Activated gamma-delta T cell (primary cell): ENCODE data around the gene ADGRD2.

Experiments
- DNase-seq: peaks from one replicate; lab custom pipeline; 2025; lab: John Stamatoyannopoulos, UW

ADGRD2 gene

DNA sequence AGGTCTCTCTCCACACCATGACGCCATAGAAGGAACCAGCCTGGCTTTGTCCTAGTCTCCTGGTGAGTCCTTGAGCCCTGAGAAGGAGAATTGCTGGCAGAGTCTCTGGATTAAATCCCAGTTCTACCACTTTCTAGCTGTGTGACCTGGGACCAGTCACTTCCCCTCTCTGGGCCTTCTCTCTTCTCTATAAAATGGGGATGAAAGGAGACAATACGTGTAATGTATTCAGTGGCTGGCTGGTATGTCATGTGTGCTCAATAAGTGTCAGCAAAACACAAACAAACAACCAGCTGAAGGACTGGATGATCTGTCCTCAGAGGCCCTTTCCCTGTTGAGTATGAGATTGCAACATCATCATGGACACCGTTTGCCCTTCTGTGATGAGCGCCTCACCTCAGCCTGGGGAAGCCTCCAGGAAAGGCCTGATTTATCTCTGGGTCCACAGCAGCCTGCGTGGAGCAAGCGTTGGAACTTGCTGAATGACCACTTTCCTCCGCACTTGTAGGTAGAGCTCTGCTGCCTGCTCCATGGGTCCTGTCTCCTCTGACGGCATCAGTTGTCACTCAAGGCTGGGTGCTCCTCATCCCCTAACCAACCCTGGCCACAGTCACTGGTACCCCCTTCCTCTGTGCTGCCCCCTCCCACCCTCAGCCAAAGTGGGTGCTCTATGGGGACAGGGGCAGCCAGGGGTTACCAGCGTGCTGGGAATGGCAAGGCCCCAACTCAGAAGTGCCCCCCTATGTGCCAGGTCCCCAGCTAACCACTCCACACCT lies 60.6 kb downstream of the ADGRD2 start:
- DNase-seq = no peak

DNA sequence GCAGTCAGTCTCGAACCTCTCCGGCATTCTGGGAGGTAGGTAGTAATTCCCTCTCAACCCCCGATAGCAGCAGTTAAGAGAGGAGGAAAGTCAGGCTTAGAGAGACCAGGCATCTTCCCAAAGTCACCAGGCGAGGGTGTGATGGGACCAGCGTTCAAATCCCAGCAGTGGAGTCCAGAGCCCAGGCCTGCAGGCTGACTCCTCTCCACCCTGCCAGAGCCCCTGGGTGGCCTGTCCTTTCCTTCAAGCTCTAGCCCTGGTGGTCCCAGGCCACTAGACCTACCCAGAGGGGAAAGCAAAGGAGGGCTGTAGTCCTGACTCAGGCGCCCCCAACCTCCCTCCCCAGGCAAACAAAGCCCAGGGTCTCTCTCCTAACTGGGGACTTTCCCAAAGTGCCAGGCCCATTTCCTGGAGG lies 61.2 kb downstream of the ADGRD2 start:
- DNase-seq = no peak

DNA sequence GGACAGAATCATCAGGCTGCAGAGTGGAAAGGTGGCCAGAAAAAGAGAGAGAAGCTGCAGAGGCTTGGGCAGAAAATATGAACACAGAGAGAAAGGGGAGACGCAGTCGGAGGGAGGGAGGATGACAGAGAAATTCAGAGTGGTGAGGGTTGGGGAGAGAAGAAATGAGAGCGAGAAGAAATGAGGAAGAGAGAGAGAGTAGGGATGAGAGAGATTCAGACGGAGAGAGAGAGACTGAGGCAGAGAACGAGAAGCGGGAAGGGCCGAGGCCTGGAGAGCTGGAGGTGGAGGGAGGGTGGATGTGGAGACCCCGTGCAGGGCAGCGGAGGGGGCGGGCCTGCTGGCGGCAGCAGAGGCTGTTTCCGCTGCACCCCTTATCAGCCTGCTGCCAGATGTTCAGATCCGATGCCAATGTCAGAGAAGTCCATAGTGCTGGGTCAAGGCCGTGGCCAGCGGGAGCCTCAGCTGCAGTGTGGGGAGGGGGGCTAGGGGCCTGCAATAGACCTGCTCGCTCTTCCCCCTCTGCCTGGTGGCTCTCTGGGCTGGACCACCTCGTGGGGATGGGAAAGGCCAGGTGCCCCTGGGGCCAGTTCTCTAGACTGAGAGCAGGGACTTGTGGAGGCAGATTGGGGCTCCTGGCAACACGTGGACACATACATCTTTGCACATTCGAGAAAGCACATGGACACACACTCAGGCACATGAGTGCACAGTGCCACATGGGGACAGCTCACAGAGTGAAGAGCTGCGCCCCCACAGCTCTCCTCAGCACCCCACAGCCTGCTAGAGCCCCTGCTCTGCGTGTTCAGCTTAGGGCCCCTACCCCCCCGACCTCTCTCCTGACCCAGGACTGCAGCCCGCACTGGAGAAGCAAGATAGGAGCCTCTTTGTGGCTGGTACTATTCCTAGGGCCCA lies 61.9 kb downstream of the ADGRD2 start:
- no peak for DNase-seq

DNA sequence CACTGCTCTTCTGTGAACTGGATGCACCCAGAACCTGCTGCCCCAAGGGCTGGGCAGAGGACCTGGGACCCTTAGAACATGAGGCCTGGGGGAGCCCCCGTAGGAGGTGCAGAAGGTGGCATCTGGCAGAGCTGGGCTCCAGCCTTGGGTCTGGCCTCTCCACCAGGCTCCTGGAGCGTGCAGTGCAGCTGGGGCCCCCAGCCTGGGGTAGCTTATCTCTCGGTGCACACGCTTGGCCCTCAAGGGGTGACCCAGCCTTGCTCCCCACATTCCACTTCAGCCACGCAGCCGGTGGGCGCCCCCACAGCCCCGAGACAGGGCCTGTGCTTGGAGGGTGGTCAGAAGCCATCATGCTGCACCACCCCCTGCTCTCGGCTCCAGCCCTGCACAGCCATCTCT lies 62.6 kb downstream of the ADGRD2 start:
- no peak for DNase-seq

DNA sequence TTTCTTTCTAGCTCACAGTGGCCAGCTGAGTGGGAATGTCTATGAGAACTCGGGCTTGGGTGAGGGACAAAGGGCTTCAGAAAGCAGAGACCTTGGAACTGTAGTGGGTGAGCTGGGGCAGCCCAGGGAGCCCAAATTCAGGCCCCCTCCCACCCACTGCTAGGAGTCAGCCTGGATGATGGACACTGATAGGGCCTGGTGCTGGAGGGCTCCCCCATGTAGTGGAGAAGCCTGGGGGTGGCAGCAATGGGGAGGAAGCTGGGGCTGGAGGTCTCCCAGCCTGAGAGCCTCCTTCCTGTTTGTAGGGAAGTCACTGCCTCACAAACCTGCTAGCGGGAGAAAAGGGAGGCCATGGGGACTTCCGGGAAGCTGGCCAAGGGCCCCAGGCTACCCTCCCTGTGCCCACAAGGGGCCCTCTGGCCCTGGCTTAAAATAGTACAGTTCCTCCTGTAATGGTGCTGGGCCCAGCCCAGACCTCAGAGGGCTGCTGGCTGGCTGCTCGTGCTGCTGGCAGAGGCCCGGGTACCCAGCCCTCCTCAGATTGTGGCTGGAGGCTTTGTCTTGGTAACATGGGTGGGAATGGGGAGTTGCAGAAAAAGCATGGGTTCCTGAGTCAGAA lies 63.2 kb downstream of the ADGRD2 start:
- DNase-seq = no peak

DNA sequence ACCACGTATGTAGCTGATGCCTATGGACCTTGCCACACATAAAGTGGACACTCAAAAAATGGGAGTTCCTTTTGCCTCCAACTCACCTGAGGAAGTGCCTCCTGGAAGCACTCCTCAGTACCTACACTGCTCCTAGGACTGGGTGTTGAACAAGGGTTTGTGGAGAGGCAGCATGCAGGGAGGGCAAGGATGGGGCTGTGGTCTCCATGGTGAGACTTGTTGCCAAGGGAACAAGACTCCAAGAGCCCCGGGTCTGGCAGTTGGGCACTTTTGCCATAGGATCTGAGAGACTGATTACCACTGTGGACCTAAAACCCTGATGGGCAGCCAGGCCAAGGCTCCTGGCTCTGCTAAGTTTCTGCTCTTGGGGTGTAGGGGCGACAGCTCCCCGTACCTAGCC lies 63.9 kb downstream of the ADGRD2 start:
- DNase-seq = no peak

DNA sequence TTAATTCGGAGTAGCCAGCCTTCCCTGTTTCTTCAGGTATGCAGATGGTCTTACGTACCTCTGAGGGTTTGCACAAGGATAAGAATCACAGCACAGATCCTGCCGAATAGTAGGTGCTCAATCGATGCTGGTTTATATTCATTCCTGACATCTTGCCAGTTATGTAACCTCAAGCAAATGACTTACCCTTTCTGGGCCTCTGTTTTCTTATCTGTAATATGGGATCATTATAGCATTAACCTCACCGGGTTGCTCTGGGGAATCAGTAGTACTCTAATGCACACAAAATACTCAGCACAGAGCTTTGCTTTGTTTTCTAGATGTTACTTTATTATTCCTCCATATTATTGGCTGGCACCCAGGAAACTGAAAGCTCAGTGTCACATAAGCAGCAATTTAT lies 64.6 kb downstream of the ADGRD2 start:
- DNase-seq = no peak

DNA sequence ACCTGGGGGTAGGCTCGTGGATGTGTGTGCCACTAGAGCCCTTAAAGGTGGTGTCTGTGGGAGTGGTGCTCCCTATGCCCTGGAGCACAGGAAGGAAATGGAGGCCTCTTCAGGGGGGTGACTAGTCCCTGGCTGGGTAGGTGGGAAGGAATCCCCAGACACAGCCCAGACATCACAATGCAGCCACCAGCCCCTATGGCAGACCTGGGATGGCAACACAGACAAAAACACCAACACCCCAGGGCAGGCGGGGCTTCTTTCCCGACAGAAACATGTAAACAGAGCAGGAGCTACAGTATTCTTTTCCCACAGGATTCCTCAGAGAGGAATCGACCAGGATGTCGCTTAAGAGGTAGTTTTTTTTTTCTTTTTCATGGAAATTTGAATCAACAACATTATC lies 67.3 kb downstream of the ADGRD2 start:
- no peak for DNase-seq

DNA sequence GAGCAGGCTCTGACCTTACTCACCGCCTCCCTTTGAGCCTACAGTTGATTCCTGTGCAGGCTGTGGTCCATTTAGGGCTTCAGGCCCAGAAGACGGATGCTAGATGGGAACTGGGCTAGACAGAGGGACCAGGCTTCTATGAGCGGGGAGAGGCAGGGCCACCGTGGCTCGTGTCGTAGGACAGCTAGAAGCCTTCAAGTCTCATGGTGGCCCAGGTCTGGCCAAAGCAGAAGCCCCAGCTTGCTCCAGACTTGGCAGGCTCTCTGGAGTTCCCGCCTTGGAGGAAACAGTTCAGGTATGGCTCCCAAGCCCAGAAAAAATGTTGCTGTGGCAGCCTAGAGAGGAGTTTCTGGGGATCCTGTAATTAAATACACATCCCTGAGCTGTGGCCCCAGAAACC lies 67.9 kb downstream of the ADGRD2 start:
- no peak for DNase-seq

DNA sequence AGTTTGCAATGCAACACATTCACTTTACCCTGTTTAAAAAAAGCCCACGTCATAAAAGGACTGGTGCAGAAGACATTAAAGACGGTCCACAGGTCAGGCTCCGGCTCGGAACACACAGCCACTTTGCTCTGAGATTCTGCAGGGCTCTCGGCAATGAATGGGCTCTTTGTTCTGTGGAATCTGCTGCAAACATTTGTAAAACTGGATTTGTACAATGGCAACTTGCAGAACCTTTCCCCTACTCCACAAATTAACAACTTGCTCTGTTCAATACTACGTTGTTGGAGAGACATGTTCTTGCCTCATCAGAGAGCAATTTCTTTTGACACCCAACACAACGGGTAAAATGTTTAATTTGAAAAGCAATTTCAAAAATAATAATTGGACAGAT lies 70.0 kb downstream of the ADGRD2 start:
- DNase-seq = no peak

DNA sequence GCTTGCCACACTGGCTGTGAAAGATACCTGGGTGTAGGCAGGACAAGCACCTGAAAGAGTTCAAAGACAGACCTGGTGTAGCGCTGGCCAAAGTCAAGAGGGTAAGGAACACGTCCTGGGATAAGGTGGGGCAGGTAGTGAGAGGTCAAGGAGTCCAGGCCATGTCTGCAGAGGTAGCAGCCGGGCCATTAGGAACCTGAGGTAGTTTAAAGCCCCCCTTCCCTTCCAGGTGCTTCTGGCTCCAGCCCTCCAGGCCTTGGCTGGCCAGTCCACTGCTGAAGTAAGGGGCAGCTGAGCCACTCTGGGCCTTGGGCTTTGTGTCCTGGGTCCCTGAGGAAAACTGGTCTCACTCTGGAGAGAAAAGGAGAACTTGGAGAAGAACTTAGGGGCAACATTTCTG lies 70.9 kb downstream of the ADGRD2 start:
- no peak for DNase-seq

DNA sequence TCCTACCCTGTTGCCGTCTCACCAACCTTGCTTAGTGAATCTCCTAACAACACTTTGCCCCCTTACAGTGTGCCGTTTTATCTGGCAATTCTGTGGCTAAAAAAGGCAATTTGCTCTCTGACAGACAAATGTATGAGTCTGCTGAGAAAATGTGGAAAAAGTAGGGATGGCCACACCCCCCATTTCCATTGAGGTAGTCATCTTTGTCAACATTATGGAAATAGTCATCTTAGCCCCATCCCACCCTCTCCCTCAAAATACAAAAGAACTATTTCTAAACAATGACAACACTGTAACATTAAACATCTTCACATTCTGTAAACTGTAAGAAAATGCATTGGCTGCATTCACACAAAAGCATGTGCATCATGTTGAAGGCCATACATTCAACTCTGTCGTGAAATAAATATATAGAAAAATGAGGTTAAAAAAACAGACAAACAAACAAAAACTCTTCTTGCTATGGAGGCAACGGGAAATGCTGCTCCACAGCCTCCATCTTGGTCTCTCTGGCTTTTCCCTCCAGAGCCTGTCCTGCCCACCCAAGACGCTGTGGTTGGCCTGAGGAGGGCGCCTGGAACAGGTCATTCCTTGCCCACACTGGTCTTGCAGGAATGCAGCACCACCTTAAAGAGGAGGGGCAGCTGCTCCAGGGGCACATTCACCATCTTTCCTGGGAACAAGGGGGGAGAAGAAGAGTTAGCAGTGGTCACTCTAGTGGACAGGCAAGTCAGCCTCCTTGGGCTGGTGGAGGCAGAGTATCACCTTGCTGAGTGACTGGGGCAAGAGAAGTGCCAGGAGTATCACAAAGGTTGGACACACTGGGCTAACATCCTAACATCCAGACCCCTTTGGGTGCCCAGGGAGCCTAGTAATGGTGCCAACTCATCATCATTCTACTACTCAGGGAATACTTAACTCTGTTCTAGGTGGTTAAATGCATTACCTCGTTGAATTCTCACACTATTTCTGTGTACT lies 72.2 kb downstream of the ADGRD2 start:
- DNase-seq = no peak

DNA sequence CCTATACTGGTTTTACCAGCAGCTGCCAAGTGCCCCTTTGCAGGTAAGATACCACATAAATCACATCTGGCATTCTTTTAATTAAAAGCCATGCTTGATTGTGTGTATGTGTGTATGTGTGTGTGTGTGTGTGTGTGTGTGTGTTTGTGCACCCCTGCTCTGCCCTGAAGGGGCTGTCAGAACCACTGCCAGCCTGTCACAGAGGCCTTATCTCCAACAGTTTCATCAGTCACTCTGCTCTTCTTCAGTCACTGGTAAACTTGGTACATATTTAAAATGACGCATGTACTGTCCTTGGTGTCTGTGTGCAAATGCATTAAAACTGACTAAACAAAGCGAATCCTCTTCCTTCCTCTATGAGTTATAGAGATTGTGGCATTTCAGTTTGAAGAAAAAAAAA lies 75.9 kb downstream of the ADGRD2 start:
- no peak for DNase-seq

DNA sequence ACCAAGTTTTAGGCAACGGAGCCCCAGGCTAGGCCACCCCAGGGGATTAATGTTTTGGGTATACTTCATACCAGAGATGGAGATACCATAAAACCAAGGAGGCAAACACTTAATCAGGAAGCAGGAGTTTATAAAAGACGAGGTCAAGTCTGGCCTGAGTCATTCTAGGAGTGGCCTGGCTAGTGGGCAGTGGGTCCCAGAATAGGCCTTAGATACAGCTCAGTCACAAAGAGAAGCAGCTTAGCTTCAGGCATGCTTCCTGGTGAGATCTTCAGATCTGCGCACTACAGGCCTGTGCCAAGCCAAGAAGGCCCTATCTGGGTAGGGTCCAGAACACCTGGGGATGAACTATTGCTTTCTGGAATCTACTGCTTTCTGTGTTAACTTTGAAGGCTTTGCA lies 77.5 kb downstream of the ADGRD2 start:
- no peak for DNase-seq
